GM18502 (cell line): Measurements from ENCODE around the gene KRTAP9-1.
"Not testable (repeated sequence)": the region's sequence is repeated elsewhere in the genome, so short reads cannot be mapped to it uniquely, and the experiment has no call there.

Experiments
- ATAC-seq: cut with Tn5 transposase; IDR thresholded peaks from one replicate; pipeline ENCODE4 v1.9.1; 2021; ENCODE audit warnings: mild to moderate bottlenecking; ENCODE audit not compliant: unreplicated experiment, poor library complexity

Gene KRTAP9-1, protein sequence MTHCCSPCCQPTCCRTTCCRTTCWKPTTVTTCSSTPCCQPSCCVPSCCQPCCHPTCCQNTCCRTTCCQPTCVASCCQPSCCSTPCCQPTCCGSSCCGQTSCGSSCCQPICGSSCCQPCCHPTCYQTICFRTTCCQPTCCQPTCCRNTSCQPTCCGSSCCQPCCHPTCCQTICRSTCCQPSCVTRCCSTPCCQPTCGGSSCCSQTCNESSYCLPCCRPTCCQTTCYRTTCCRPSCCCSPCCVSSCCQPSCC

DNA sequence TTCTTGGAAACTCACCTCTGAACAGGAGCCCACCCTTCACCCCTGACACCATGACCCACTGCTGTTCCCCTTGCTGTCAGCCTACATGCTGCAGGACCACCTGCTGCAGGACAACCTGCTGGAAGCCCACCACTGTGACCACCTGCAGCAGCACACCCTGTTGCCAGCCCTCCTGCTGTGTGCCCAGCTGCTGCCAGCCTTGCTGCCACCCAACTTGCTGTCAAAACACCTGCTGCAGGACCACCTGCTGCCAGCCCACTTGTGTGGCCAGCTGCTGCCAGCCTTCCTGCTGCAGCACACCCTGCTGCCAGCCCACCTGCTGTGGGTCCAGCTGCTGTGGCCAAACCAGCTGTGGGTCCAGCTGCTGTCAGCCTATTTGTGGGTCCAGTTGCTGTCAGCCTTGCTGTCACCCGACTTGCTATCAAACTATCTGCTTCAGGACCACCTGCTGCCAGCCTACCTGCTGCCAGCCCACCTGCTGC lies at the start of gene KRTAP9-1:
Gene KRTAP9-1 (plus strand): TSS at position 51 of the 482 bp plus-strand sequence. CDS start 0 bp downstream, at position 51.
- ATAC-seq, result not testable (repeated sequence)

DNA sequence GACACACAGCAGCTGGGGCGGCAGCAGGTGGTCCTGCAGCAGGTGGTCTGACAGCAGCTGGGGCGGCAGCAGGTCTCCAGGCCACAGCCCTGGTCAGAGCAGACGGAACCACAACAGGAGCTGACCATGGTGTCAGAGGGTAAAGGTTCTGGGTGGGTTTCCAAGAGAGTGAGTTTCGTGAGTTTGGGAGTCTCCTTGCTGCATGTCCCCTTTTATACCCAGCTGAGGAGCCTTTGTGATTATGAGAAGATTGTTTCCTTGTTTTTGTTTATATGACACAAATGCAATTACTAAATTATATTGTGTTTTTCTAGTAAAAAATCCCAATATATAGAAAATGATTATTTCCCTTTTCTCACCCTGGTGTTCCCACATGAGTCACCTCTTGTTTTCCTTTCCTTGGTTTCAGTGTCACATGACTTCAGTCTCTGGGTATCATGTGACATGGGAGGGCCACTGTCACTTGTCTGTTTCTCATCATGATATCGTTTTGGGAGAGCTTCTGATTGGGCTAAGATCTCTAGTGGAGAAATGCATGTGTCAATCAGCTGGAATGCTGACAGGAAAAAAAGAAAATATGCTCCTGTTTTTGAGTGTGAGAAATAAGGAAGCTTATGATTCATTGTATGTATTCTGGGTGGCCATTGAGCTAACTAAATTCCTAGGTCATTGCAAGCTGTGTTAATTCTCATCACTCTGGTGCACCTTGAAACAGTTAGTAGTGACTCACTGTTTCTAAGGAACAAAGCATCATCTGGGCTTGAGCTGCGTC lies 49.1 kb upstream of the KRTAP9-1 start, which contains the start of gene KRTAP4-6:
Gene KRTAP4-6 (minus strand): TSS at position 185 of the 772 bp plus-strand sequence. CDS start 57 bp downstream, at position 128.
- no peak for ATAC-seq

DNA sequence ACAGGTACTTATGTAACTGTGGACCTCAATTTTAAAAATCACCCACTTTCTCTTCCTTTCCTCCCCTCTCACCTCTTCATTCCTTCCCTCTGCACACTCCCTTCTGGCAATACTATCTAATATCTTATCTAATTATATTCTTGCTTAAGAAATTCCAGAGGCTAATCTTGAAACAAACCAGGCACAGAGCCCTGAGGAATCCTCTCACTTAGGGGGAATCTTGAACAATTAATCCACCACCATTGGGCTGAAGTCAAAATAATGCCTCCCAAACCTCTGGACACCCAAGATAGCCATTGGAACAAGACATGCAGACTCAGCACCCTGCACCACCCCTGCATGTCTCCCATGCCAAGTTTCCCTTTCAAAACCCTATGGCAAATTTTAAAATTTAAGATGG lies 48.3 kb upstream of the KRTAP9-1 start:
- ATAC-seq, result no peak

DNA sequence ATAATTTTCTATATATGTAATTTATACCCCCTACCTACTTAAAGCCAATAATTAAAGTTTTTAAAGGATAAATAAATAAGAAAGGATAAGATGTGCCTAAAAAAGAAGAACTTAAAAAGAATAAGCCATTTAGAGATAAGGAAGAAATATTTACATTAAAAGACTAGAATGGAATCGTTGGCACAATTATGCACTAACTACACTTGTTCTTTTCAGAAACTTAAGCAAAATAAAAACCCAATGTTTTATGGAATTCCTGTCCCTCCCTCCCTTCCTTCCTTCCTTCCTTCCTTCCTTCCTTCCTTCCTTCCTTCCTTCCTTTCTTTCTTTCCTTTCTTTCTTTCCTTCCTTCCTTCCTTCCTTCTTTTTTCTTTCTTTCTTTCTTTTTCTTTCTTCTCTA lies 44.8 kb upstream of the KRTAP9-1 start:
- no peak for ATAC-seq

DNA sequence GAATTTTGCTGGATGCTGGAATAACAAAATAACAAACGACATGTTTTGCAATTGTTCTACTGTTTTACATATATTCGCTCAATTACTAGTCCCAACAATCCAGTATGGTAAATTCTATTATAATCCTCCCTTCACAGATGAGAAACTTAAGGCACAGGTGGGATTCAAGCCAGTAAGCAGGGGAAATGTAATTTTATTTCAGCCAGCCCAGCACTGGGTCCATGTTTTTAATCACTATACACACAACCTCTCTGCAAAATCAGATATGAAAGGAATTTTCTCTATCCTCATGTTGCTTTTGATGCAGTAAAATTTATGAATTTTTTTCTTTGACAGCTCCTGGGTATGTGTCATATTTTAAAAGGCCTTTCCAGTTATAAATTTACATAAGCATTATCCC lies 44.4 kb upstream of the KRTAP9-1 start:
- ATAC-seq, result no peak

DNA sequence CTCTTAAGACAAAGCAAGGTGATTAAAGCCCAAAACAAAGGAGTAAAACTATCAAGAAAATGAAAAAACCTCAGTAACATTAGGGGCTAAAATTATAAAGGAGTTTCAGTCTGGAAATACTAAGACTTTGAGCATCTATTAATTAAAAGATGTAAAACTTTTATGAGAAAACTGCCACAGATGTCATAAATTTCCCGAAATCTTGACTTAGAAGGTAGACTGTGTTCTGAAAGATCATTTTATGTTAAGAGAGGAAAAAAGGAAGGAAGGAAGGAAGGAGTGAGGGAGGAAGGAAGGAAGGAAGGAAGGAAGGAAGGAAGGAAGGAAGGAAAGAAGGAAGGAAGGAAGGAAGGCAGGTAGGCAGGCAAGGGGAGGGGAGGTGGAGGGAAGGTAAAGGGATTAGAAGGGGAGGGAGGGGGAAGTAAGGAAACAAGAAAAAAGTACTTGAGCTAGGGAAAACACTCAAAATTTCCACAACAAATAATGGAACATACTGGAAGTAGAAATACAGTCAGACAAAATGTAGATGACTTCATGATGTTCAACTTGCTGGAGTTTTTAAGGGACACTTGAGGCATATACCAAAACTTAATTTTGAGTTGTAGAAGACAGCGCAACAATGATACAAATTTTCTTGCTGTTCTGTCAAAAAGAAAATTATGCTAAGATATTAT lies 42.0 kb upstream of the KRTAP9-1 start:
- ATAC-seq, result no peak

DNA sequence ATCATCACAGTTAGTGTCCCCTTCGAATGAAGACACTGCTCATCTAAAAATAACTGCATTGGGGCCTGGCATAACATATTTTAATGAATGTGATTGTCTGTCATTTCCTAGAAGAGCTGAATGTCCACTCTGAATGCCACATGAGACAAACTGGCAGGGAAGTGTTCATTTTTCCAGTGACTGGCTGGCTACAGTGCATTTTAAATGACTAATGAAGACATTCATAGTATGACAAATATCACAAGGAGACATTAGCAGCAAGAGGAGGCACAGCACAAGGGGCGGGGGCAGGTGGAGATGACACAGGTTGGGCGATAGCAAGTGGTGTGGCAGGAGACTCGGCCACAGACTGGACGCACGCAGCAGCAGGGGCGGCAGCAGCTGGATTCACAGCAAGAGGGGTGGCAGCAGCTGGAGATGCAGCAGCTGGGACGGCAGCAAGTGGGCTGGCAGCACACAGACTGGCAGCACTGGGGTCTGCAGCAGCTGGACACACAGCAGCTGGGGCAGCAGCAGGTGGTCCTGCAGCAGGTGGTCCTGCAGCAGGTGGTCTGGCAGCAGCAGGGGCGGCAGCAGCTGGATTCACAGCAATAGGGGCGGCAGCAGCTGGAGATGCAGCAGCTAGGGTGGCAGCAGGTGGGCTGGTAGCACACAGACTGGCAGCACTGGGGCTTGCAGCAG lies 40.6 kb upstream of the KRTAP9-1 start:
- not testable (repeated sequence) for ATAC-seq

DNA sequence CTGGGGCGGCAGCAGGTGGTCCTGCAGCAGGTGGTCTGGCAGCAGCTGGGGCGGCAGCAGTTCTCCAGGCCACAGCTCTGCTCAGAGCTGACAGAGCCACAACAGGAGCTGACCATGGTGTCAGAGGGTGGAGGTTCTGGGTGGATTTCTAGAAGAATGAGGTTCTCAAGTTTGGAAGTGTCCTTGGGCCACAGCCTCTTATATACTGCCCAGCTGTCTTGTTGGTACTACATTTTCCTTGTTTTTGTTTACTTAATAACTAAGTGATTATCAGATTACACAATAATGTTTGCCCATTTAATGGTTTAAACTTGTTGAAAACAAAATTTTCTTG lies 40.1 kb upstream of the KRTAP9-1 start, which contains the start of gene KRTAP4-5:
Gene KRTAP4-5 (minus strand): TSS at position 174 of the 334 bp plus-strand sequence. CDS start 58 bp downstream, at position 116.
- no peak for ATAC-seq

DNA sequence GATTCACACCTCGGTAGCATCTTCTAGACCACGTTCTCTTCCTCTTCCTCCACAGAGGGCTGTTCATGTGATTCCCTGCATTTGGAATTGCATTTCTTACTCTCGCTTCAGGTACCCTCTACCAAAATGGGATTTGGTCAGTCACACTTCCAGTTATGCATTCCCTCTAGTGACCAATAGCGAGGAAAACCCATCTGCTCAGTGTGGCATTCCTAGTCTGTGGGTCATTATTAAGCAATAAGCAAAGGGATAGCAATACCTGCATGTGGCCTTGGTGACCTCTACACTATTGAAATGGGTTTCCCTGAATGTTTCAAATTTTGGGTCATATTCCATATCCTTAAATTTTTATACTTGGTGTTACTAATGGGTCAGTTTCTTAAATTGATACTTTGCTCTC lies 39.7 kb upstream of the KRTAP9-1 start:
- ATAC-seq, result no peak

DNA sequence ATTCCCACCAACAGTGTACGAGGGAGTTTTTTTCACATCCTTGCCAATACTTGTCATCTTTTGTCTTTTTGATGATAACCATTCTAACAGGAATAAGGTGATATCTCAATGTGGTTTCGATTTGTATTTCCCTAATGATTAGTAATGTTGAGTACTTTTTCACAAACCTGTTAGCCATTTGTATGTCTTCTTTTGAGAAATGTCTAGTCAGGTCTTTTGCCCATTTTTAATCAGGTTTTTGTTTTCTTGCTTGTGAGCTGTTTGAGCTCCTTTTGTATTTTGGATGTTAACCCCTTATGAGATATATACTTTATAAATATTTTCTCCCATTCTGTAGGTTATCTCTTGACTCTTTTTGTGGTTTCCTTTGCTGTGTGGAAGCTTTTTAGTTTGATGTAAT lies 38.2 kb upstream of the KRTAP9-1 start:
- ATAC-seq, result no peak

DNA sequence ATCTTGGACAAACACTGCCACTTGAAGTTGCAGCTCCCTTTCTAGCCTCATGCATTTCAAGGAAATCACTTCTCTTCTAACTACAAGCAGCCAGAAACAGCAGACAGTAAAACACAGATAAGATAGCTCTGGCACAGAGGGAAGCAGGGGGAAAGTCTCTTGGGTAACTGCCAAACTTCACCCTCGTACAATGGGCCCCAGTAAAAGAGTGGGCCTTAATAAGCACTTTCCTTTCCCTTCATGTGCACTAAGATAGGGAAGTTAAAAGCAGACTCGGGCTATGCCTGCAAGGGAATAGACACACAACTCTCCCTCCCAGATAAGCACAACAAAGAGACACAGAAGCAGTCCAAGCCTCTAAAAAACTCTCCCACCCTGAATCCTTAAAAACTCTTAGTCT lies 35.8 kb upstream of the KRTAP9-1 start:
- ATAC-seq, result no peak

DNA sequence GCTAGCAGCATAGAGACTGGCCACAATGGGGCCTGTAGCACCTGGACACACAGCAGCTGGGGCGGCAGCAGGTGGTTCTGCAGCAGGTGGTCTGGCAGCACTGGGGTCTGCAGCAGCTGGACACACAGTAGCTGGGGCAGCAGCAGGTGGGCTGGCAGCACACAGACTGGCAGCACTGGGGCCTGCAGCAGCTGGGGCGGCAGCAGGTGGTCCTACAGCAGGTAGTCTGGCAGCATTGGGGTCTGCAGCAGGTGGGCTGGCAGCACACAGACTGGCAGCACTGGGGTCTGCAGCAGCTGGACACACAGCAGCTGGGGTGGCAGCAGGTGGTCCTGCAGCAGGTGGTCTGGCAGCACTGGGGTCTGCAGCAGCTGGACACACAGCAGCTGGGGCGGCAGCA lies 29.5 kb upstream of the KRTAP9-1 start:
- ATAC-seq, result not testable (repeated sequence)

DNA sequence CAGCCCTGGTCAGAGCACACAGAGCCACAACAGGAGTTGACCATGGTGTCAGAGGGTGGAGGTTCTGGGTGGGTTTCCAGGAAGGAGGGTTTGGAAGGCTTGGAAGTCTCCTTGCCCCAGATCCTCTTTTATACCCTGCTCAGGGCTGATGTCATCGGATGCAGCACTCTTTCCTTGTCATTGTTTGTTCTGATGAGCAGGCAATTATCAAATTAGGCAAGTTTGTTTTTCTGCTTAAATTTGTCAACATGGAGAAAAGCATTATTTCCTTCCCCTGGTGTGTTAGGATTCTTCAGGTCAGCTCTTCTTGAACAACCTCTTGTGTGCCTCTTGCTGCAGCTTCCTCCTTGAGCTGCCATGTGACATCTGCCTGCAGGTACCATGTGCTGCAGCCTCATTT lies 29.0 kb upstream of the KRTAP9-1 start, which contains the start of gene KRTAP4-4:
Gene KRTAP4-4 (minus strand): TSS at position 101 of the 400 bp plus-strand sequence. CDS start 57 bp downstream, at position 44.
- no peak for ATAC-seq

DNA sequence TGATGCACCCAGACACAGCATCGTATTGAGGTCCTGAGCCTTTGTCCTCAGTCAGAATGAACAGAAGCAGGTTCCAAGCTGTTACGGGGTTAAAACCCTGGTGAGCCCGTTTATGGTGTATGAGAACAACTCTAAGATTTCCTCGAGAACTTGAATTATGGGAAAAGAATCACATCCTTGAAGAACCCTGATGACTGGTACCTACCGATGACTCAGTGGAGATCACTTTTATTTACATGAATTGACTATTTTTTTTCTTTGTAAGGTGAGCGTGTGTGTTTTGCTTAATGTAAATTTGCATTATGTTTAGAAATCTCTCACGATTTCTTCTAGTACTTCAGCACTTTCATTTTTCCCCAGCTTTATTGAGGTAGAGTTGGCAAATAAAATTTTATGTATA lies 25.9 kb upstream of the KRTAP9-1 start:
- no peak for ATAC-seq

DNA sequence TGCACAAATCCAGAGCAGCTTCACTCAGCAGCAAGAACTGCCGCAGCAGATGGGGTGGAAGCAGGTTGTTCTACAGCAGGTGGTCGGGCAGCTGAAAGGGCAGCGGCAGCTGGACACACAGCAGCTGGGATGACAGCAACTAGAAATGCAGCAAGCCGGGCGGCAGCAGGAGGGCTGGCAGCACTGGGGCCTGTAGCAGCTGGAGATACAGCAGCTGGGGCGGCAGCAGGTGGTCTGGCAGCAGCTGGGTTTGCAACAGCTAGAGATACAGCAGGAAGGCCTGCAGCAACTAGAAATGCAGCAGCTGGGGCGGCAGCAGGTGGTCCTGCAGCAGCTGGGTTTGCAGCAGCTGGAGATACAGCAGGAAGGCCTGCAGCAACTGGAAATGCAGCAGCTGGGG lies 22.1 kb upstream of the KRTAP9-1 start:
- no peak for ATAC-seq

DNA sequence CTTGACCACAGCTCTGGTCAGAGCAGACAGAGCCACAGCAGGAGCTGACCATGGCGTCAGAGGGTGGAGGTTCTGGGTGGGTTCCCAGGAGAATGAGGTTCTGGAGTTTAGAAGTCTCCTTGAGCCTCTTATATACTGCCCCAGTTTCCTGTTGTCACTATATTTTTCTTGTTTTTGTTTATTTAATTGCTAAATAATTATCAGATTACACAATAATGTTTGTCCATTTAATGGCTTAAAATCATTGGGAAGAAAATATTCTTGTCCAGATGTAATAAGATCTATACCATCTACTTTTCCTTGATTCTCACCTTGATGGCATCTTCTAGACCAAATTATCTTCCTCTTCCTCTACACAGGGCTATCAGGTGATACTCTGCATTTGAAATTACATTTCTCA lies 21.6 kb upstream of the KRTAP9-1 start, which contains the start of gene KRTAP4-3:
Gene KRTAP4-3 (minus strand): TSS at position 101 of the 400 bp plus-strand sequence. CDS start 49 bp downstream, at position 52.
- no peak for ATAC-seq

DNA sequence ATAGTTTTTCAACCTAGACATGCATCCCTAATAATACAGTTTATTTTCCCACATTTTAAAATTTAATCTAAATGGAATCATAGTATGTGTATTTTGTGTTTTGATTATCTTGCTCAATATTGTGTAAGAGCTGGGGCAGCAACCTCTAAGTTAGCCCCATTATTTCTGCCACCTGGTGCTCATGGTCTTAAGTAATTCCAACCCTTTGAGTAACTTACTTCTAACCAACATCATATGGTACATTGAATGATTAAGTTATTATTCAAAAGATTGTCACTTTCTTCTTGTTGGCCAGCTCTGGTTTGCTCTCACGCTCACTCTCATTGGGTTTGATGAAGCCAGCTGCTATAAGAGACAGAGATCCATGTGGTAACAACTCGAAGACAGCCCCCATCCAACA lies 17.8 kb upstream of the KRTAP9-1 start:
- ATAC-seq, result no peak

DNA sequence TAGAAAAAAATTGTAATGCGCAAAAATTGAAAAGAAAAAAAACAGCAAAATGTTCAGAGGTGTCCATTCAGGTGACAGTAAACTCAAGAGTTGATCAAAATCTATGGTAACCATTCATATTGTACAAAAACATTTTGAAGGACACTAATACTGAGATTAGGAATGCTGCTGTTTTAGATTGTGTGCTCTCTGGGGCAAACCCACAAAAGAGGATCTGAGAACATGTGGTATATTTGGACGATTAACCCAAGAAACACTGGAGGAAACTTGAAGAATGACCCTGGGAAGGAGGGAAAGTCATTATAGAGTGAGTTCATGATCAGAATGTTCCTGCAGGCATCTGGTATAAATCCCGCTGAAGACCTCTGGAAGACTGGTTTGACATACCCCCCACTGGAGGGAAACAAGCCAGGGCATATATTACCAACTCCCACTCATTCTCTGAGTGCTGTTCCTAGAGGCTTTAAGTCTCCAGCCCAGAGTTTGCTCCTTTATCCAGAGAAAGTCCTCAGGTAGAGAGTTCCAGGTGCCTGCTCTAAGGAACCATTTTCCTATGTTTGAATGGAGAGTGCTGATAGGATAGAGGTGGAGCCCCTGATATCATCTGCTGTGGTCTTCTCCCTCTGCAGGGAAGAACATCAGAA lies 12.8 kb upstream of the KRTAP9-1 start:
- ATAC-seq, result no peak

DNA sequence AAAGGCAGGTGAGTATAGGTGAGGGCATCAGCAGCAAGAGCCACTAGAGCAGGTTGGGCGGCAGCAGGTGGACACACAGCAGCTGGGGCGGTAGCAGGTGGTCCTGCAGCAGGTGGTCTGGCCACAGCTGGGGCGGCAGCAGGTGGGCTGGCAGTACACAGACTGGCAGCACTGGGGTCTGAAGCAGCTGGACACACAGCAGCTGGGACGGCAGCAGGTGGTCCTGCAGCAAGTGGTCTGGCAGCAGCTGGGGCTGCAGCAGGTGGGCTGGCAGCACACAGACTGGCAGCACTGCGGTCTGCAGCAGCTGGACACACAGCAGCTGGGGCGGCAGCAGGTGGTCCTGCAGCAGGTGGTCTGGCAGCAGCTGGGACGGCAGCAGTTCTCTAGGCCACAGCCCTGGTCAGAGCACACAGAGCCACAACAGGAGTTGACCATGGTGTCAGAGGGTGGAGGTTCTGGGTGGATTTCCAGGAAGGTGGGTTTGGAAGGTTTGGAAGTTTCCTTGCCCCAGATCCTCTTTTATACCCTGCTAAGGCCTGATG lies 11.9 kb upstream of the KRTAP9-1 start, which contains the start of gene KRTAP4-2:
Gene KRTAP4-2 (minus strand): TSS at position 495 of the 545 bp plus-strand sequence. CDS start 57 bp downstream, at position 438.
- ATAC-seq, result no peak
